H1 (cell line): ENCODE results near the gene C1orf87. TPM values are rescaled to one million over a fixed set of nuclear protein-coding genes. Genes with fewer than 3 reads are reported as not detected.

Source experiments
- CBX5 ChIP-seq: fragments of 300-800, 300-1000 bp; sonication (generic); IDR thresholded peaks from 2 replicates; pipeline ENCODE4 v1.7.1; 2016; ENCODE audit warnings: antibody characterized with exemption, low read length, low read depth
- CHD2 ChIP-seq: IDR thresholded peaks from 2 replicates; pipeline ENCODE4 v1.6.1; 2012; ENCODE audit warnings: low read length, improper control_type of control experiment
- CHD7 ChIP-seq: fragments of 300-600 bp; sonication (generic); IDR thresholded peaks from 2 replicates; pipeline ENCODE4 v1.7.1; 2012; ENCODE audit warnings: low read length, moderate library complexity, mild to moderate bottlenecking, inconsistent platforms; ENCODE audit not compliant: insufficient replicate concordance
- E2F6 ChIP-seq: IDR thresholded peaks from 2 replicates; pipeline ENCODE4 v1.6.1; 2012; ENCODE audit warnings: inconsistent platforms
- GTF2F1 ChIP-seq: IDR thresholded peaks from 2 replicates; pipeline ENCODE4 v1.6.1; 2012; ENCODE audit warnings: low read depth, low read length, improper control_type of control experiment, borderline replicate concordance
- KDM5A ChIP-seq: fragments of 200-600 bp; IDR thresholded peaks from 2 replicates; pipeline ENCODE4 v1.7.1; 2012; ENCODE audit warnings: mild to moderate bottlenecking, low read length, inconsistent platforms, mixed read lengths
- RBBP5 ChIP-seq: IDR thresholded peaks from 2 replicates; pipeline ENCODE4 v1.7.1; 2012; ENCODE audit warnings: low read depth, mild to moderate bottlenecking, inconsistent platforms, low read length, moderate library complexity, borderline replicate concordance
- RNF2 ChIP-seq: fragments of 200-900, 300-1000 bp; sonication (generic); IDR thresholded peaks from 2 replicates; pipeline ENCODE4 v1.7.1; 2016; ENCODE audit warnings: borderline replicate concordance, low read depth, mild to moderate bottlenecking, antibody characterized with exemption, low read length; ENCODE audit not compliant: poor library complexity, severe bottlenecking; ENCODE audit errors: missing control alignments
- SP2 ChIP-seq: IDR thresholded peaks from 2 replicates; pipeline ENCODE4 v1.6.1; 2012; ENCODE audit warnings: mild to moderate bottlenecking, low read length, inconsistent platforms
- SP4 ChIP-seq: IDR thresholded peaks from 2 replicates; pipeline ENCODE4 v1.6.1; 2012; ENCODE audit warnings: low read length, inconsistent platforms
- TEAD4 ChIP-seq: IDR thresholded peaks from 2 replicates; pipeline ENCODE4 v1.6.1; 2012; ENCODE audit warnings: low read depth, low read length, inconsistent platforms, mixed read lengths
- YY1 ChIP-seq: IDR thresholded peaks from 2 replicates; pipeline ENCODE4 v1.6.1; 2011; ENCODE audit warnings: low read depth, mild to moderate bottlenecking, low read length
- polyA plus RNA-seq, 7 experiments: library from polyadenylated mRNA; depleted of rRNA in 3 of 7; stranded (reverse) in 5 of 7; unstranded in 2 of 7; fragments of >200 nt in 5 of 7; fragments of 200-250 nt in 2 of 7; gene quantifications; 1 replicate in 5 of 7; 2 replicates in 1 of 7; 4 replicates in 1 of 7; pipeline versions ENCODE4 v1.2.1 to v1.2.3, GENCODE V29; 2011 to 2013; ENCODE audit warnings: missing spikeins in 2 of 7, mixed read lengths in 2 of 7
- total RNA-seq: library from RNA; stranded (reverse); fragmentation: NEBNext Ultra II Directional; extraction: Animal tissue kit (Norgen Biotek cat#: 25700); gene quantifications from 2 replicates; pipeline ENCODE4 v1.2.1, GENCODE V29; 2021

The C1orf87 gene
- total and polyA plus RNA-seq, 2 of the 8 experiments (the other 6 are each of a cell fraction or from before 2014, with no cell fraction given) = 0.41 TPM; not detected in 1

GRCh38 chr1:59973719-59974118 is 99.9 kb downstream of the C1orf87 start (continued):
- TF ChIP-seq CHD7 = no peak
- TF ChIP-seq KDM5A = no peak
- TF ChIP-seq CHD2 = no peak
- TF ChIP-seq CBX5 = no peak
- no peak for TF ChIP-seq GTF2F1
- no peak for TF ChIP-seq RNF2
- TF ChIP-seq SP4 = no peak
- TF ChIP-seq YY1 = no peak
- no peak for TF ChIP-seq SP2
- TF ChIP-seq E2F6 = no peak
- TF ChIP-seq RBBP5 = no peak
- no peak for TF ChIP-seq TEAD4
